GM23338 (cell line): ENCODE data around the gene APOA1. TPM values are rescaled to one million over a fixed set of nuclear protein-coding genes. Genes with fewer than 3 reads are reported as not detected.

Experiments used
- ATAC-seq: fragments of 200-7000 bp; cut with Tn5 transposase; 3 replicates; pipeline ENCODE4 v1.9.1; 2020
- DNase-seq: peaks from one replicate; pipeline ENCODE4 v3.0.0-alpha.2; 2015; ENCODE audit warnings: low spot score
- H2AFZ ChIP-seq: fragments of 200-600 bp; sonication (generic); 2 replicates; pipeline ENCODE4 v1.8.0; 2016; ENCODE audit warnings: antibody characterized with exemption, mild to moderate bottlenecking, moderate library complexity
- H3F3A ChIP-seq: fragments of 200-600 bp; sonication (generic); replicated peaks from 2 replicates; pipeline ENCODE4 v1.8.0; 2017; ENCODE audit warnings: antibody characterized with exemption, mixed run types, low read depth
- H3K27ac ChIP-seq: fragments of 200-600 bp; sonication (generic); 2 replicates; pipeline ENCODE4 v1.6.1; 2016; ENCODE audit warnings: low read depth
- H3K27me3 ChIP-seq: fragments of 200-600 bp; sonication (generic); 2 replicates; pipeline ENCODE4 v1.8.0; 2016; ENCODE audit warnings: mild to moderate bottlenecking, mixed run types, moderate library complexity; ENCODE audit not compliant: insufficient read depth
- H3K36me3 ChIP-seq: fragments of 200-600 bp; sonication (generic); 2 replicates; pipeline ENCODE4 v1.8.0; 2016; ENCODE audit warnings: mild to moderate bottlenecking; ENCODE audit not compliant: insufficient read depth
- H3K4me1 ChIP-seq: fragments of 200-600 bp; sonication (generic); 2 replicates; pipeline ENCODE4 v1.8.0; 2016; ENCODE audit warnings: mild to moderate bottlenecking, moderate library complexity; ENCODE audit not compliant: insufficient read depth
- H3K4me2 ChIP-seq: fragments of 200-600 bp; sonication (generic); 2 replicates; pipeline ENCODE4 v1.7.1; 2017; ENCODE audit warnings: mixed run types
- H3K4me3 ChIP-seq: fragments of 200-600 bp; sonication (generic); 2 replicates; pipeline ENCODE4 v1.6.1; 2016; ENCODE audit warnings: mixed run types
- H3K79me2 ChIP-seq: fragments of 200-600 bp; sonication (generic); replicated peaks from 2 replicates; pipeline ENCODE4 v1.8.0; 2017; ENCODE audit warnings: mild to moderate bottlenecking; ENCODE audit not compliant: insufficient read depth
- H3K9me2 ChIP-seq: fragments of 200-600 bp; sonication (generic); 2 replicates; pipeline ENCODE4 v1.8.0; 2017; ENCODE audit not compliant: insufficient read depth
- H4K20me1 ChIP-seq: fragments of 200-600 bp; sonication (generic); replicated peaks from 2 replicates; pipeline ENCODE4 v1.8.0; 2017; ENCODE audit warnings: mild to moderate bottlenecking; ENCODE audit not compliant: insufficient read depth
- H3K27ac Mint-ChIP-seq: 2 replicates; pipeline ENCODE4 v1.8.0; 2020; ENCODE audit warnings: inconsistent platforms, mild to moderate bottlenecking, moderate library complexity, mixed read lengths
- H3K27me3 Mint-ChIP-seq: 3 replicates; pipeline ENCODE4 v1.8.0; 2022; ENCODE audit warnings: low read depth, mild to moderate bottlenecking, moderate library complexity, mixed read lengths, inconsistent platforms; ENCODE audit not compliant: insufficient read depth, poor library complexity
- H3K36me3 Mint-ChIP-seq: 3 replicates; pipeline ENCODE4 v1.8.0; 2021; ENCODE audit warnings: low read depth, mild to moderate bottlenecking, inconsistent platforms, moderate library complexity, mixed read lengths
- H3K4me1 Mint-ChIP-seq: 3 replicates; pipeline ENCODE4 v1.8.0; 2020; ENCODE audit warnings: mild to moderate bottlenecking, inconsistent platforms, mixed read lengths
- H3K4me3 Mint-ChIP-seq: 3 replicates; pipeline ENCODE4 v1.8.0; 2021; ENCODE audit warnings: moderate library complexity, mild to moderate bottlenecking, inconsistent platforms, mixed read lengths
- H3K9me3 Mint-ChIP-seq: 3 replicates; pipeline ENCODE4 v1.8.0; 2020; ENCODE audit warnings: moderate library complexity, mild to moderate bottlenecking, inconsistent platforms, mixed read lengths
- CREB1 ChIP-seq: fragments of 250-450 bp; sonication (Bioruptor Pico); IDR thresholded peaks from 2 replicates; pipeline ENCODE4 v1.5.0; 2020; ENCODE audit warnings: low read depth, mild to moderate bottlenecking, moderate library complexity
- EZH2 ChIP-seq: fragments of 200-600 bp; sonication (generic); IDR thresholded peaks from one replicate; pipeline ENCODE4 v1.8.0; 2017; ENCODE audit warnings: antibody characterized with exemption, mild to moderate bottlenecking, low read depth; ENCODE audit not compliant: unreplicated experiment
- EZH2phosphoT487 ChIP-seq: fragments of 200-600 bp; sonication (generic); IDR thresholded peaks from one replicate; pipeline ENCODE4 v1.8.1; 2018; ENCODE audit warnings: antibody characterized with exemption; ENCODE audit not compliant: unreplicated experiment
- JUNB ChIP-seq: IDR thresholded peaks from one replicate; pipeline ENCODE4 v1.6.1; 2016; ENCODE audit warnings: antibody characterized with exemption; ENCODE audit not compliant: unreplicated experiment
- POLR2AphosphoS5 ChIP-seq: IDR thresholded peaks from 2 replicates; pipeline ENCODE4 v1.6.1; 2016; ENCODE audit warnings: antibody characterized with exemption, low read depth
- STAT1 ChIP-seq: IDR thresholded peaks from one replicate; pipeline ENCODE4 v1.6.1; 2016; ENCODE audit warnings: antibody characterized with exemption; ENCODE audit not compliant: unreplicated experiment
- polyA plus RNA-seq: library from polyadenylated mRNA; unstranded; fragments of >200 nt; fragmentation: Nextera tagmentation; extraction: Ambion mirVana; gene quantifications from 2 replicates; pipeline ENCODE4 v1.2.1, GENCODE V29; 2016
- total RNA-seq: library from RNA; depleted of rRNA; stranded (reverse); fragments of >200 nt; shearing (Covaris generic); gene quantifications from 2 replicates; pipeline ENCODE4 v1.2.3, GENCODE V29; 2014
- TF ChIP-seq, protein P1 (sequence below), 2 experiments: fragments of 200-600 bp in 1 of 2; sonication (generic) in 1 of 2; conservative IDR thresholded peaks; 2 replicates each; pipeline versions ENCODE4 v1.5.1 to v1.6.1; 2016 to 2017; ENCODE audit warnings: antibody characterized with exemption in 2 of 2, low read depth in 2 of 2, mild to moderate bottlenecking in 2 of 2, moderate library complexity in 1 of 2
- TF ChIP-seq, protein P2 (sequence below): IDR thresholded peaks from one replicate; pipeline ENCODE4 v1.6.1; 2018; ENCODE audit warnings: antibody characterized with exemption; ENCODE audit not compliant: unreplicated experiment
- TF ChIP-seq, protein P3 (sequence below): IDR thresholded peaks from 2 replicates; pipeline ENCODE4 v1.6.1; 2016; ENCODE audit warnings: antibody characterized with exemption
- TF ChIP-seq, protein P4 (sequence below): fragments of 250-450 bp; sonication (Bioruptor Pico); IDR thresholded peaks from 2 replicates; pipeline ENCODE4 v1.5.0; 2020; ENCODE audit warnings: mild to moderate bottlenecking, moderate library complexity

APOA1 gene
- total and polyA plus RNA-seq, 2 experiments from 2014 or later, result 0.60 TPM; not detected in 1

DNA sequence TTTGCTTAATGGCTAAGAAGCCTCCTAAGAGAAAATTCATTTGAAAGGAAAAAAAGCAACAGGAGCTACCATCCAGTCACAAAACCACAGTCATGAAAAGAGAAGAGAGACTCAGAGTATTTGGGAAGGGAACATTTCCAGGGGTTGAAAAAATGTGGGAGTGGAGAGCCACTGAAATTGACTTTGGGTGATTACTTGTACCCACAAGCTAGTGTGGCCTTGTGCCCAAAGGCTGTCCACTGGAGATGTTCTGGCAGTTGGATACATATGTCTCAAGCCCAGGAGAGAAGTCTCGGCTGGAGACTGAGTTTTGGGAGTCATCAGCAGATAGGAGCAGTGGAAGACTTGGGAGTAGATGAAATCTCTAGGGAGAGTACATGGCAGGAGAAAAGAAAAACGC, 42.6 kb downstream of the APOA1 start (continued):
- no peak for TF ChIP-seq STAT1
- TF ChIP-seq, protein P1, sequence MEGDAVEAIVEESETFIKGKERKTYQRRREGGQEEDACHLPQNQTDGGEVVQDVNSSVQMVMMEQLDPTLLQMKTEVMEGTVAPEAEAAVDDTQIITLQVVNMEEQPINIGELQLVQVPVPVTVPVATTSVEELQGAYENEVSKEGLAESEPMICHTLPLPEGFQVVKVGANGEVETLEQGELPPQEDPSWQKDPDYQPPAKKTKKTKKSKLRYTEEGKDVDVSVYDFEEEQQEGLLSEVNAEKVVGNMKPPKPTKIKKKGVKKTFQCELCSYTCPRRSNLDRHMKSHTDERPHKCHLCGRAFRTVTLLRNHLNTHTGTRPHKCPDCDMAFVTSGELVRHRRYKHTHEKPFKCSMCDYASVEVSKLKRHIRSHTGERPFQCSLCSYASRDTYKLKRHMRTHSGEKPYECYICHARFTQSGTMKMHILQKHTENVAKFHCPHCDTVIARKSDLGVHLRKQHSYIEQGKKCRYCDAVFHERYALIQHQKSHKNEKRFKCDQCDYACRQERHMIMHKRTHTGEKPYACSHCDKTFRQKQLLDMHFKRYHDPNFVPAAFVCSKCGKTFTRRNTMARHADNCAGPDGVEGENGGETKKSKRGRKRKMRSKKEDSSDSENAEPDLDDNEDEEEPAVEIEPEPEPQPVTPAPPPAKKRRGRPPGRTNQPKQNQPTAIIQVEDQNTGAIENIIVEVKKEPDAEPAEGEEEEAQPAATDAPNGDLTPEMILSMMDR (conservative IDR thresholded peaks at IDR 0.05; ENCODE audit: low read depth in 2 of 2), result no peak

DNA sequence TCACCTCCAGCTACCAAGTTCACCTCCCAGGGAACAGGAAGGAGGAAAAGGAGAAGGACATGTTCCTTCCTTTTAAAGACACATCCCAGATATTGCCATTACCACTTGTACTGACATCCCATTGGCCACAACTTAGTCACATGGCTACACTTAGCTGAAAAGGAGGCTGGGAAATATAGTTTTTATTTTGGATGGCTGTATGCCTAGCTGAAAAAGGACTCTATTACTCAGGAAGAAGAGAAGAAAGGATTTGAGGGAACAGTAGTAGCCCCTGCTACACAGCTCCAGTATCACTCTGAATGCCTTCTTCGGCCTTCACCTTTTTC, 43.7 kb downstream of the APOA1 start:
- no peak overlapping the region for H3K27ac ChIP-seq
- no peaks in the 10 kb centered on the region for H3K27me3 ChIP-seq
- no peak overlapping the region for H3K4me3 ChIP-seq
- no peaks in the 10 kb centered on the region for H3F3A ChIP-seq
- Mint-ChIP-seq H3K36me3 (no peaks in the 10 kb centered on the region), H3K27me3 (peaks cover 9% of the 10 kb centered on the region), H3K4me3 (no peak overlapping the region), H3K27ac (no peak overlapping the region), H3K9me3 (no peaks in the 10 kb centered on the region), H3K4me1 (peaks cover 14% of the 10 kb centered on the region)
- no peak for DNase-seq
- H3K79me2 ChIP-seq, result no peaks in the 10 kb centered on the region
- no peaks in the 10 kb centered on the region; the same call in 1 of the 2 replicates for H3K4me1 ChIP-seq
- no peak overlapping the region for H3K4me2 ChIP-seq
- no peaks in the 10 kb centered on the region for H3K36me3 ChIP-seq
- H2AFZ ChIP-seq, result 0 out of 2 replicates have a peak overlapping the region, but pooled peaks have one; percentile 52
- no peaks in the 10 kb centered on the region for H4K20me1 ChIP-seq
- H3K9me2 ChIP-seq, result peaks cover 6% of the 10 kb centered on the region; the same call in 1 of the 2 replicates
- no peak for ATAC-seq
- TF ChIP-seq EZH2phosphoT487, result no peak
- TF ChIP-seq JUNB, result no peak
- TF ChIP-seq, protein P2, sequence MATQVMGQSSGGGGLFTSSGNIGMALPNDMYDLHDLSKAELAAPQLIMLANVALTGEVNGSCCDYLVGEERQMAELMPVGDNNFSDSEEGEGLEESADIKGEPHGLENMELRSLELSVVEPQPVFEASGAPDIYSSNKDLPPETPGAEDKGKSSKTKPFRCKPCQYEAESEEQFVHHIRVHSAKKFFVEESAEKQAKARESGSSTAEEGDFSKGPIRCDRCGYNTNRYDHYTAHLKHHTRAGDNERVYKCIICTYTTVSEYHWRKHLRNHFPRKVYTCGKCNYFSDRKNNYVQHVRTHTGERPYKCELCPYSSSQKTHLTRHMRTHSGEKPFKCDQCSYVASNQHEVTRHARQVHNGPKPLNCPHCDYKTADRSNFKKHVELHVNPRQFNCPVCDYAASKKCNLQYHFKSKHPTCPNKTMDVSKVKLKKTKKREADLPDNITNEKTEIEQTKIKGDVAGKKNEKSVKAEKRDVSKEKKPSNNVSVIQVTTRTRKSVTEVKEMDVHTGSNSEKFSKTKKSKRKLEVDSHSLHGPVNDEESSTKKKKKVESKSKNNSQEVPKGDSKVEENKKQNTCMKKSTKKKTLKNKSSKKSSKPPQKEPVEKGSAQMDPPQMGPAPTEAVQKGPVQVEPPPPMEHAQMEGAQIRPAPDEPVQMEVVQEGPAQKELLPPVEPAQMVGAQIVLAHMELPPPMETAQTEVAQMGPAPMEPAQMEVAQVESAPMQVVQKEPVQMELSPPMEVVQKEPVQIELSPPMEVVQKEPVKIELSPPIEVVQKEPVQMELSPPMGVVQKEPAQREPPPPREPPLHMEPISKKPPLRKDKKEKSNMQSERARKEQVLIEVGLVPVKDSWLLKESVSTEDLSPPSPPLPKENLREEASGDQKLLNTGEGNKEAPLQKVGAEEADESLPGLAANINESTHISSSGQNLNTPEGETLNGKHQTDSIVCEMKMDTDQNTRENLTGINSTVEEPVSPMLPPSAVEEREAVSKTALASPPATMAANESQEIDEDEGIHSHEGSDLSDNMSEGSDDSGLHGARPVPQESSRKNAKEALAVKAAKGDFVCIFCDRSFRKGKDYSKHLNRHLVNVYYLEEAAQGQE, result no peak
- TF ChIP-seq, protein P1 (conservative IDR thresholded peaks at IDR 0.05; ENCODE audit: low read depth in 2 of 2), result no peak
- no peak for TF ChIP-seq CREB1
- TF ChIP-seq POLR2AphosphoS5, result no peak
- TF ChIP-seq, protein P3, sequence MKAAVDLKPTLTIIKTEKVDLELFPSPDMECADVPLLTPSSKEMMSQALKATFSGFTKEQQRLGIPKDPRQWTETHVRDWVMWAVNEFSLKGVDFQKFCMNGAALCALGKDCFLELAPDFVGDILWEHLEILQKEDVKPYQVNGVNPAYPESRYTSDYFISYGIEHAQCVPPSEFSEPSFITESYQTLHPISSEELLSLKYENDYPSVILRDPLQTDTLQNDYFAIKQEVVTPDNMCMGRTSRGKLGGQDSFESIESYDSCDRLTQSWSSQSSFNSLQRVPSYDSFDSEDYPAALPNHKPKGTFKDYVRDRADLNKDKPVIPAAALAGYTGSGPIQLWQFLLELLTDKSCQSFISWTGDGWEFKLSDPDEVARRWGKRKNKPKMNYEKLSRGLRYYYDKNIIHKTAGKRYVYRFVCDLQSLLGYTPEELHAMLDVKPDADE, result no peak
- TF ChIP-seq STAT1, result no peak
- TF ChIP-seq, protein P4, sequence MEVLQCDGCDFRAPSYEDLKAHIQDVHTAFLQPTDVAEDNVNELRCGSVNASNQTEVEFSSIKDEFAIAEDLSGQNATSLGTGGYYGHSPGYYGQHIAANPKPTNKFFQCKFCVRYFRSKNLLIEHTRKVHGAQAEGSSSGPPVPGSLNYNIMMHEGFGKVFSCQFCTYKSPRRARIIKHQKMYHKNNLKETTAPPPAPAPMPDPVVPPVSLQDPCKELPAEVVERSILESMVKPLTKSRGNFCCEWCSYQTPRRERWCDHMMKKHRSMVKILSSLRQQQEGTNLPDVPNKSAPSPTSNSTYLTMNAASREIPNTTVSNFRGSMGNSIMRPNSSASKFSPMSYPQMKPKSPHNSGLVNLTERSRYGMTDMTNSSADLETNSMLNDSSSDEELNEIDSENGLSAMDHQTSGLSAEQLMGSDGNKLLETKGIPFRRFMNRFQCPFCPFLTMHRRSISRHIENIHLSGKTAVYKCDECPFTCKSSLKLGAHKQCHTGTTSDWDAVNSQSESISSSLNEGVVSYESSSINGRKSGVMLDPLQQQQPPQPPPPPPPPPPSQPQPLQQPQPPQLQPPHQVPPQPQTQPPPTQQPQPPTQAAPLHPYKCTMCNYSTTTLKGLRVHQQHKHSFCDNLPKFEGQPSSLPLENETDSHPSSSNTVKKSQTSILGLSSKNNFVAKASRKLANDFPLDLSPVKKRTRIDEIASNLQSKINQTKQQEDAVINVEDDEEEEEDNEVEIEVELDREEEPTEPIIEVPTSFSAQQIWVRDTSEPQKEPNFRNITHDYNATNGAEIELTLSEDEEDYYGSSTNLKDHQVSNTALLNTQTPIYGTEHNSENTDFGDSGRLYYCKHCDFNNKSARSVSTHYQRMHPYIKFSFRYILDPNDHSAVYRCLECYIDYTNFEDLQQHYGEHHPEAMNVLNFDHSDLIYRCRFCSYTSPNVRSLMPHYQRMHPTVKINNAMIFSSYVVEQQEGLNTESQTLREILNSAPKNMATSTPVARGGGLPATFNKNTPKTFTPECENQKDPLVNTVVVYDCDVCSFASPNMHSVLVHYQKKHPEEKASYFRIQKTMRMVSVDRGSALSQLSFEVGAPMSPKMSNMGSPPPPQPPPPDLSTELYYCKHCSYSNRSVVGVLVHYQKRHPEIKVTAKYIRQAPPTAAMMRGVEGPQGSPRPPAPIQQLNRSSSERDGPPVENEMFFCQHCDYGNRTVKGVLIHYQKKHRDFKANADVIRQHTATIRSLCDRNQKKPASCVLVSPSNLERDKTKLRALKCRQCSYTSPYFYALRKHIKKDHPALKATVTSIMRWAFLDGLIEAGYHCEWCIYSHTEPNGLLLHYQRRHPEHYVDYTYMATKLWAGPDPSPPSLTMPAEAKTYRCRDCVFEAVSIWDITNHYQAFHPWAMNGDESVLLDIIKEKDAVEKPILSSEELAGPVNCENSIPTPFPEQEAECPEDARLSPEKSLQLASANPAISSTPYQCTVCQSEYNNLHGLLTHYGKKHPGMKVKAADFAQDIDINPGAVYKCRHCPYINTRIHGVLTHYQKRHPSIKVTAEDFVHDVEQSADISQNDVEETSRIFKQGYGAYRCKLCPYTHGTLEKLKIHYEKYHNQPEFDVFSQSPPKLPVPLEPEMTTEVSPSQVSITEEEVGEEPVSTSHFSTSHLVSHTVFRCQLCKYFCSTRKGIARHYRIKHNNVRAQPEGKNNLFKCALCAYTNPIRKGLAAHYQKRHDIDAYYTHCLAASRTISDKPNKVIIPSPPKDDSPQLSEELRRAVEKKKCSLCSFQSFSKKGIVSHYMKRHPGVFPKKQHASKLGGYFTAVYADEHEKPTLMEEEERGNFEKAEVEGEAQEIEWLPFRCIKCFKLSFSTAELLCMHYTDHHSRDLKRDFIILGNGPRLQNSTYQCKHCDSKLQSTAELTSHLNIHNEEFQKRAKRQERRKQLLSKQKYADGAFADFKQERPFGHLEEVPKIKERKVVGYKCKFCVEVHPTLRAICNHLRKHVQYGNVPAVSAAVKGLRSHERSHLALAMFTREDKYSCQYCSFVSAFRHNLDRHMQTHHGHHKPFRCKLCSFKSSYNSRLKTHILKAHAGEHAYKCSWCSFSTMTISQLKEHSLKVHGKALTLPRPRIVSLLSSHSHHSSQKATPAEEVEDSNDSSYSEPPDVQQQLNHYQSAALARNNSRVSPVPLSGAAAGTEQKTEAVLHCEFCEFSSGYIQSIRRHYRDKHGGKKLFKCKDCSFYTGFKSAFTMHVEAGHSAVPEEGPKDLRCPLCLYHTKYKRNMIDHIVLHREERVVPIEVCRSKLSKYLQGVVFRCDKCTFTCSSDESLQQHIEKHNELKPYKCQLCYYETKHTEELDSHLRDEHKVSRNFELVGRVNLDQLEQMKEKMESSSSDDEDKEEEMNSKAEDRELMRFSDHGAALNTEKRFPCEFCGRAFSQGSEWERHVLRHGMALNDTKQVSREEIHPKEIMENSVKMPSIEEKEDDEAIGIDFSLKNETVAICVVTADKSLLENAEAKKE (CRISPR knock-in tag), result no peak
- TF ChIP-seq EZH2, result no peak
